Middle frontal gyrus (tissue), 1 donor: Measurements from ENCODE around the gene GIMAP7.
"Not testable (repeated sequence)": the region's sequence is repeated elsewhere in the genome, so short reads cannot be mapped to it uniquely, and the experiment has no call there.

Experiments
- DNase-seq: peaks from one replicate; pipeline ENCODE4 v3.0.0-alpha.2; 2015; ENCODE audit warnings: low spot score; ENCODE audit errors: extremely low spot score

GIMAP7 gene

GRCh38 chr7:150514748-150515222 lies at the start of gene GIMAP7:
TSS of gene GIMAP7 (plus strand) at chr7:150514872. CDS start at chr7:150519975, 5,103 bp downstream.
- no peak for DNase-seq

GRCh38 chr7:150464962-150465361 lies 49.7 kb upstream of the GIMAP7 start:
- DNase-seq, result no peak

GRCh38 chr7:150465414-150465813 lies 49.3 kb upstream of the GIMAP7 start:
- no peak for DNase-seq

- no peak for DNase-seq
These were observed 48.2 kb upstream of the GIMAP7 start for GRCh38 chr7:150466477-150466876.

- no peak for DNase-seq
These were observed 46.4 kb upstream of the GIMAP7 start for GRCh38 chr7:150468241-150468640.

GRCh38 chr7:150471886-150472285 lies 42.8 kb upstream of the GIMAP7 start:
- no peak for DNase-seq

- DNase-seq, result no peak
These were observed 40.8 kb upstream of the GIMAP7 start for GRCh38 chr7:150473902-150474301.

- DNase-seq, result no peak
These were observed 38.4 kb upstream of the GIMAP7 start for GRCh38 chr7:150476285-150476684.

- no peak for DNase-seq
These were observed 37.6 kb upstream of the GIMAP7 start for GRCh38 chr7:150476819-150477631.

- DNase-seq, result no peak
These were observed 35.5 kb upstream of the GIMAP7 start for GRCh38 chr7:150479023-150479716.

GRCh38 chr7:150481186-150481920 lies 33.3 kb upstream of the GIMAP7 start:
- no peak for DNase-seq

GRCh38 chr7:150481922-150482321 lies 32.8 kb upstream of the GIMAP7 start:
- DNase-seq, result no peak

GRCh38 chr7:150483514-150483913 lies 31.2 kb upstream of the GIMAP7 start:
- DNase-seq, result not testable (repeated sequence)

- DNase-seq, result not testable (repeated sequence)
These were observed 30.6 kb upstream of the GIMAP7 start for GRCh38 chr7:150484071-150484470.

- no peak for DNase-seq
These were observed 27.0 kb upstream of the GIMAP7 start for GRCh38 chr7:150487625-150488024.

- no peak for DNase-seq
These were observed 24.9 kb upstream of the GIMAP7 start for GRCh38 chr7:150489782-150490181.

GRCh38 chr7:150493442-150493841 lies 21.2 kb upstream of the GIMAP7 start:
- DNase-seq, result not testable (repeated sequence)

GRCh38 chr7:150502519-150502918 lies 12.2 kb upstream of the GIMAP7 start:
- no peak for DNase-seq

- no peak for DNase-seq
These were observed 11.5 kb upstream of the GIMAP7 start for GRCh38 chr7:150503155-150503554.

GRCh38 chr7:150503581-150503980 lies 11.1 kb upstream of the GIMAP7 start:
- DNase-seq, result no peak

- no peak for DNase-seq
These were observed 6.6 kb upstream of the GIMAP7 start for GRCh38 chr7:150507947-150508602.
